T-helper 2 cell treated with Interferon-gamma antibody and Interleukin-4, amounts not matched to agents 5 μg/mL and 100 μg/mL, for 36 hours (primary cell): ENCODE measurements around the gene MN1.

Experiments
- DNase-seq: peaks from one replicate; pipeline ENCODE4 v3.0.0; 2021; ENCODE audit warnings: low spot score
- H3K27ac Mint-ChIP-seq: one replicate; pipeline ENCODE4 v1.8.0; 2021; ENCODE audit warnings: mild to moderate bottlenecking, mixed read lengths
- H3K27me3 Mint-ChIP-seq: one replicate; pipeline ENCODE4 v1.8.0; 2021; ENCODE audit warnings: low read depth, mixed read lengths
- H3K36me3 Mint-ChIP-seq: one replicate; pipeline ENCODE4 v1.8.0; 2021; ENCODE audit warnings: low read depth, mixed read lengths
- H3K4me1 Mint-ChIP-seq: one replicate; pipeline ENCODE4 v1.8.0; 2021; ENCODE audit warnings: low read depth, mixed read lengths
- H3K4me3 Mint-ChIP-seq: one replicate; pipeline ENCODE4 v1.8.0; 2022; ENCODE audit warnings: mild to moderate bottlenecking, moderate library complexity, mixed read lengths
- H3K9me3 Mint-ChIP-seq: one replicate; pipeline ENCODE4 v1.8.0; 2021; ENCODE audit warnings: mixed read lengths

Gene MN1

GRCh38 chr22:27775087-27775698 lies 26.4 kb downstream of the MN1 start:
- Mint-ChIP-seq H3K27me3 (peaks cover 6% of the 10 kb centered on the region), H3K27ac (no peak overlapping the region), H3K36me3 (no peaks in the 10 kb centered on the region)

GRCh38 chr22:27774200-27774599 lies 27.4 kb downstream of the MN1 start:
- Mint-ChIP-seq H3K9me3 (no peaks in the 10 kb centered on the region), H3K27ac (no peak overlapping the region), H3K4me1 (no peaks in the 10 kb centered on the region), H3K36me3 (no peaks in the 10 kb centered on the region), H3K4me3 (no peak overlapping the region), H3K27me3 (peaks cover 6% of the 10 kb centered on the region)
- DNase-seq = no peak

More at GRCh38 chr22:27775087-27775698, 26.4 kb downstream of the MN1 start:
- no peaks in the 10 kb centered on the region for H3K4me1 Mint-ChIP-seq
- no peaks in the 10 kb centered on the region for H3K9me3 Mint-ChIP-seq
- H3K4me3 Mint-ChIP-seq = no peak overlapping the region
- DNase-seq = no peak

- Mint-ChIP-seq H3K4me1 (no peaks in the 10 kb centered on the region), H3K36me3 (no peaks in the 10 kb centered on the region), H3K9me3 (no peaks in the 10 kb centered on the region), H3K27me3 (peaks cover 6% of the 10 kb centered on the region), H3K4me3 (no peak overlapping the region), H3K27ac (no peak overlapping the region)
- DNase-seq = no peak
Observed at GRCh38 chr22:27772984-27773498, 28.5 kb downstream of the MN1 start.

GRCh38 chr22:27772081-27772983 lies 29.2 kb downstream of the MN1 start:
- no peaks in the 10 kb centered on the region for H3K36me3 Mint-ChIP-seq
- DNase-seq = no peak
- H3K9me3 Mint-ChIP-seq = no peaks in the 10 kb centered on the region
- H3K27me3 Mint-ChIP-seq = peaks cover 6% of the 10 kb centered on the region
- no peak overlapping the region for H3K4me3 Mint-ChIP-seq
- H3K4me1 Mint-ChIP-seq = no peaks in the 10 kb centered on the region
- H3K27ac Mint-ChIP-seq = no peak overlapping the region

GRCh38 chr22:27771637-27772036 lies 29.9 kb downstream of the MN1 start:
- Mint-ChIP-seq H3K27me3 (peaks cover 4% of the 10 kb centered on the region), H3K9me3 (no peaks in the 10 kb centered on the region), H3K27ac (no peak overlapping the region), H3K4me3 (no peak overlapping the region), H3K36me3 (no peaks in the 10 kb centered on the region), H3K4me1 (no peaks in the 10 kb centered on the region)
- no peak for DNase-seq

GRCh38 chr22:27769012-27769411 lies 32.5 kb downstream of the MN1 start:
- Mint-ChIP-seq H3K9me3 (no peaks in the 10 kb centered on the region), H3K4me3 (no peak overlapping the region), H3K27ac (no peak overlapping the region), H3K36me3 (no peaks in the 10 kb centered on the region), H3K27me3 (no peaks in the 10 kb centered on the region), H3K4me1 (no peaks in the 10 kb centered on the region)
- DNase-seq = no peak

- Mint-ChIP-seq H3K27me3 (no peaks in the 10 kb centered on the region), H3K4me1 (no peaks in the 10 kb centered on the region), H3K27ac (no peak overlapping the region), H3K36me3 (no peaks in the 10 kb centered on the region), H3K9me3 (no peaks in the 10 kb centered on the region), H3K4me3 (no peak overlapping the region)
- no peak for DNase-seq
Observed at GRCh38 chr22:27768027-27768653, 33.4 kb downstream of the MN1 start.

GRCh38 chr22:27766679-27767078 lies 34.9 kb downstream of the MN1 start:
- Mint-ChIP-seq H3K4me1 (no peaks in the 10 kb centered on the region), H3K27me3 (no peaks in the 10 kb centered on the region), H3K4me3 (no peak overlapping the region), H3K27ac (no peak overlapping the region), H3K9me3 (no peaks in the 10 kb centered on the region), H3K36me3 (no peaks in the 10 kb centered on the region)
- DNase-seq = no peak

- Mint-ChIP-seq H3K27me3 (no peaks in the 10 kb centered on the region), H3K4me3 (no peak overlapping the region), H3K9me3 (no peaks in the 10 kb centered on the region), H3K4me1 (no peaks in the 10 kb centered on the region), H3K27ac (no peak overlapping the region), H3K36me3 (no peaks in the 10 kb centered on the region)
- DNase-seq = no peak
Observed at GRCh38 chr22:27765706-27766291, 35.8 kb downstream of the MN1 start.

GRCh38 chr22:27764722-27765236 lies 36.8 kb downstream of the MN1 start:
- Mint-ChIP-seq H3K4me3 (no peak overlapping the region), H3K4me1 (no peaks in the 10 kb centered on the region), H3K27me3 (no peaks in the 10 kb centered on the region), H3K36me3 (no peaks in the 10 kb centered on the region), H3K9me3 (no peaks in the 10 kb centered on the region), H3K27ac (no peak overlapping the region)
- DNase-seq = no peak

- Mint-ChIP-seq H3K4me3 (no peak overlapping the region), H3K27me3 (no peaks in the 10 kb centered on the region), H3K4me1 (no peaks in the 10 kb centered on the region), H3K9me3 (no peaks in the 10 kb centered on the region), H3K36me3 (no peaks in the 10 kb centered on the region), H3K27ac (no peak overlapping the region)
- no peak for DNase-seq
Observed at GRCh38 chr22:27761665-27762064, 39.9 kb downstream of the MN1 start.

- no peaks in the 10 kb centered on the region for H3K4me1 Mint-ChIP-seq
- no peak overlapping the region for H3K4me3 Mint-ChIP-seq
- no peaks in the 10 kb centered on the region for H3K9me3 Mint-ChIP-seq
- DNase-seq = no peak
- no peaks in the 10 kb centered on the region for H3K36me3 Mint-ChIP-seq
- no peak overlapping the region for H3K27ac Mint-ChIP-seq
- no peaks in the 10 kb centered on the region for H3K27me3 Mint-ChIP-seq
Observed at GRCh38 chr22:27761000-27761399, 40.6 kb downstream of the MN1 start.

- H3K9me3 Mint-ChIP-seq = no peaks in the 10 kb centered on the region
- no peak overlapping the region for H3K27ac Mint-ChIP-seq
- H3K4me1 Mint-ChIP-seq = no peaks in the 10 kb centered on the region
- H3K4me3 Mint-ChIP-seq = no peak overlapping the region
- no peaks in the 10 kb centered on the region for H3K27me3 Mint-ChIP-seq
- no peaks in the 10 kb centered on the region for H3K36me3 Mint-ChIP-seq
- no peak for DNase-seq
Observed at GRCh38 chr22:27760474-27760873, 41.1 kb downstream of the MN1 start.
